PC-3 (cell line): ENCODE measurements around the gene CKB. TPM values are rescaled to one million over a fixed set of nuclear protein-coding genes. Genes with fewer than 3 reads are reported as not detected.

Experiments
- ATAC-seq: fragments of 200-7000 bp; cut with Tn5 transposase; 2 replicates; pipeline ENCODE4 v1.9.1; 2020; ENCODE audit warnings: mild to moderate bottlenecking, moderate library complexity
- BruUV-seq: library from RNA; stranded (reverse); fragments of 400-500 nt; replicated peaks from 2 replicates; lab custom pipeline; 2021; lab: Mats Ljungman, UMichigan
- CTCF ChIA-PET: fragments of 300-600 bp; sonication (Branson Sonifier 250); formaldehyde crosslinking; loops from one replicate; lab custom pipeline; 2022; ENCODE audit warnings: antibody characterized with exemption; lab: Charles Lee
- POLR2A ChIA-PET: fragments of 300-600 bp; sonication (Branson Sonifier 250); formaldehyde crosslinking; loops from one replicate; lab custom pipeline; 2022; ENCODE audit warnings: antibody characterized with exemption; ENCODE audit not compliant: unreplicated experiment; lab: Charles Lee
- DNase-seq: peaks from one replicate; pipeline ENCODE4 v3.0.0-alpha.2; 2015
- H2AFZ ChIP-seq: fragments of 300-600 bp; sonication (generic); 2 replicates; pipeline ENCODE4 v1.6.0; 2016; ENCODE audit warnings: antibody characterized with exemption, low read length
- H3F3A ChIP-seq: fragments of 300-600 bp; sonication (generic); one replicate; pipeline ENCODE4 v1.6.0; 2017; ENCODE audit warnings: antibody characterized with exemption, low read length, control low read depth, mild to moderate bottlenecking; ENCODE audit not compliant: unreplicated experiment
- H3K27ac ChIP-seq: fragments of 300-600 bp; sonication (generic); 2 replicates; pipeline ENCODE4 v1.5.1; 2016; ENCODE audit warnings: mild to moderate bottlenecking, low read length
- H3K27me3 ChIP-seq: fragments of 300-600 bp; sonication (generic); 2 replicates; pipeline ENCODE4 v1.6.1; 2016; ENCODE audit warnings: low read length, mixed read lengths
- H3K36me3 ChIP-seq: fragments of 300-600 bp; sonication (generic); 2 replicates; pipeline ENCODE4 v1.6.1; 2016; ENCODE audit warnings: low read depth, mixed run types, low read length, mixed read lengths
- H3K4me1 ChIP-seq: fragments of 300-600 bp; sonication (generic); 2 replicates; pipeline ENCODE4 v1.5.1; 2016; ENCODE audit warnings: low read length; ENCODE audit not compliant: insufficient read depth
- H3K4me2 ChIP-seq: fragments of 300-600 bp; sonication (generic); 2 replicates; pipeline ENCODE4 v1.6.0; 2016; ENCODE audit warnings: low read length
- H3K4me3 ChIP-seq: fragments of 300-600 bp; sonication (generic); 2 replicates; pipeline ENCODE4 v1.5.1; 2016; ENCODE audit warnings: mild to moderate bottlenecking, low read length, mixed read lengths
- H3K79me2 ChIP-seq: fragments of 300-600 bp; sonication (generic); 2 replicates; pipeline ENCODE4 v1.6.1; 2017; ENCODE audit warnings: low read length, mixed read lengths
- H3K9ac ChIP-seq: fragments of 300-600 bp; sonication (generic); 2 replicates; pipeline ENCODE4 v1.6.0; 2016; ENCODE audit warnings: mild to moderate bottlenecking, low read length
- H3K9me2 ChIP-seq: fragments of 300-600 bp; sonication (generic); replicated peaks from 2 replicates; pipeline ENCODE4 v1.6.1; 2016; ENCODE audit warnings: mixed run types, low read length, mixed read lengths
- H3K9me3 ChIP-seq: fragments of 300-600 bp; sonication (generic); 2 replicates; pipeline ENCODE4 v1.6.1; 2016; ENCODE audit warnings: low read length, mixed read lengths
- H4K20me1 ChIP-seq: fragments of 300-600 bp; sonication (generic); 2 replicates; pipeline ENCODE4 v1.6.1; 2016; ENCODE audit warnings: low read length, mixed read lengths
- EZH2 ChIP-seq: fragments of 300-600 bp; sonication (generic); IDR thresholded peaks from one replicate; pipeline ENCODE4 v1.6.1; 2017; ENCODE audit warnings: antibody characterized with exemption, mild to moderate bottlenecking, low read length; ENCODE audit not compliant: unreplicated experiment
- EZH2phosphoT487 ChIP-seq: fragments of 300-600 bp; sonication (generic); IDR thresholded peaks from 2 replicates; pipeline ENCODE4 v1.6.1; 2018; ENCODE audit warnings: mild to moderate bottlenecking, antibody characterized with exemption, low read length, borderline replicate concordance
- intact Hi-C: fragments of 100-400 bp; cut with micrococcal nuclease; formaldehyde crosslinking; loops from 2 replicates; pipeline ENCODE4 v1.9.0; 2023
- total RNA-seq: library from RNA; depleted of rRNA; stranded (reverse); fragments of >200 nt; gene quantifications from 2 replicates; pipeline ENCODE4 v1.2.3, GENCODE V29; 2014
- TF ChIP-seq, protein P1 (sequence below): fragments of 300-600 bp; sonication (generic); conservative IDR thresholded peaks from 2 replicates; pipeline ENCODE4 v1.5.1; 2017; ENCODE audit warnings: antibody characterized with exemption, low read depth, mild to moderate bottlenecking, low read length

Gene CKB
- total RNA-seq, 1 experiment from 2014 or later: 299 TPM

DNA sequence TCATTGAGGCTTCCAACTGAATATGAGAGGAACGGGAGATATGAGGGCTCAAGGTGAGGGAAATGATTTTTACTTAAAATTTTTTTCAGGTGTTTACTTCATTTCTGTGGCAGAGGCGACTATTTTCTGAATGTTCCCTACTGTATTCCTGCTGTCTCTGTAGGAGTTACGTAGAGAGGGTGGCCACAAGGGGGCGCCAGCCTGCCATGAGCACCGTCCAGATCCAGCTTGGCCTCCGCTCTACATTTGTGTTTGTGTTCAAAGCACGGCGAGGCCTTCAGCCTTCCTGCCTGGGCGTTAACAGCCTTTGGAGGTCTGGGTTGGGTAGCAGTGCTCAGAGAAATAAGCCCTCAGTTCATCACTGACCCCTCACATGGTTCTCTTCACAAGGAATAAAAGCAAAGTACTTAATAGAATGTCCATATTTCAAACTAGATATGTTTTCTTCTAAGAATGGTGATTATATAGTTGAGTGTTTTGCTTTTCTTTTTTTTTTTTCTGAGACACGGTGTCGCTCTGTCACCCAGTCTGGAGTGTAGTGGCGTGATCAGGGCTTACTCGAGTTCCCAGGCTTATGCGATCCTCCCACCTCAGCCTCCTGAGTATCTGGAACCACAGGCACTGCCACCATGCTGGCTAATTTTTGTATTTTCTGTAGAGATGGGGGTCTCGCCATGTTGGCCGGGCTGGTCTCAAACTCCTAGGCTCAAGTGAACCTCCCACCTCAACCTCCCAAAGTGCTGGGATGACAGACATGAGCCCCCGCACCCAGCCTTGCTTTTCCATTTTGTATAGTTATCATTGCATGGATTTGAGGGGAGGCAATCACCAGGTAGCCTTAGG, 22.3 kb downstream of the CKB start:
- CTCF ChIA-PET: no interaction called here
- Histone ChIP-seq H4K20me1 (no peaks in the 10 kb centered on the region), H3F3A (peaks cover 5% of the 10 kb centered on the region), H3K9ac (no peak overlapping the region), H3K9me2 (no peaks in the 10 kb centered on the region), H3K27me3 (no peaks in the 10 kb centered on the region), H3K9me3 (no peaks in the 10 kb centered on the region), H3K4me1 (no peaks in the 10 kb centered on the region), H3K4me3 (no peak overlapping the region), H2AFZ (no peak overlapping the region), H3K36me3 (peaks cover 48% of the 10 kb centered on the region), H3K79me2 (no peaks in the 10 kb centered on the region), H3K27ac (no peak overlapping the region), H3K4me2 (no peak overlapping the region)
- TF ChIP-seq EZH2phosphoT487 (no peak), EZH2 (no peak)
- TF ChIP-seq, protein P1, sequence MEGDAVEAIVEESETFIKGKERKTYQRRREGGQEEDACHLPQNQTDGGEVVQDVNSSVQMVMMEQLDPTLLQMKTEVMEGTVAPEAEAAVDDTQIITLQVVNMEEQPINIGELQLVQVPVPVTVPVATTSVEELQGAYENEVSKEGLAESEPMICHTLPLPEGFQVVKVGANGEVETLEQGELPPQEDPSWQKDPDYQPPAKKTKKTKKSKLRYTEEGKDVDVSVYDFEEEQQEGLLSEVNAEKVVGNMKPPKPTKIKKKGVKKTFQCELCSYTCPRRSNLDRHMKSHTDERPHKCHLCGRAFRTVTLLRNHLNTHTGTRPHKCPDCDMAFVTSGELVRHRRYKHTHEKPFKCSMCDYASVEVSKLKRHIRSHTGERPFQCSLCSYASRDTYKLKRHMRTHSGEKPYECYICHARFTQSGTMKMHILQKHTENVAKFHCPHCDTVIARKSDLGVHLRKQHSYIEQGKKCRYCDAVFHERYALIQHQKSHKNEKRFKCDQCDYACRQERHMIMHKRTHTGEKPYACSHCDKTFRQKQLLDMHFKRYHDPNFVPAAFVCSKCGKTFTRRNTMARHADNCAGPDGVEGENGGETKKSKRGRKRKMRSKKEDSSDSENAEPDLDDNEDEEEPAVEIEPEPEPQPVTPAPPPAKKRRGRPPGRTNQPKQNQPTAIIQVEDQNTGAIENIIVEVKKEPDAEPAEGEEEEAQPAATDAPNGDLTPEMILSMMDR: peak; percentile 97
- ATAC-seq (peak; percentile 92), DNase-seq (peak; percentile 81)
- POLR2A ChIA-PET: no interaction called here
- intact Hi-C loops: no loop called here
- no TSS peak for BruUV-seq

DNA sequence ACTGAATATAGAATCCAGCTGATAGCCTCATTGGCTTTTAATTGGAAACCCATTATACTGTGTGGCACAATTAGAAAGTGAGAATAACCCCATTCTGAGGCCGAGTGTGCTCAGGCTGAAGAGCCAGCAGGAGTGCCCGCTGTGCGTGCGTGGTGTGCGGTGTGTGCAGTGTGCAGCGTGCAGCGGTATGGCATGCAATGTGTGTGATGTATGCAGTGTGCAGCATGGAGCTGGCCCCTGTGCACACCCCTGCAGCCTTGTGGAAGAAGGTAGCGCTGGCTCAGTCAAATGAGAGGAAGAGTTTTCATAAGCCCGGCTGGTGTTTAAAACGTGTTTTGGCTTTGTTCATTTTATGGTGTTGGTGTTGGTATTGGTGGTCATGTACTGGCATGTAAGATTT, 22.9 kb downstream of the CKB start:
- H3K9me2 ChIP-seq: no peaks in the 10 kb centered on the region
- intact Hi-C loops: no loop called here
- no peak overlapping the region for H3K27ac ChIP-seq
- no peak overlapping the region for H3K9ac ChIP-seq
- peak; percentile 49 for ATAC-seq
- TF ChIP-seq EZH2phosphoT487: no peak
- TF ChIP-seq, protein P1: no peak
- ChIA-PET CTCF (no interaction called here), POLR2A (no interaction called here)
- DNase-seq: no peak
- H3K9me3 ChIP-seq: no peaks in the 10 kb centered on the region
- H3K36me3 ChIP-seq: peaks cover 42% of the 10 kb centered on the region
- no peak overlapping the region for H3K4me2 ChIP-seq
- H3K79me2 ChIP-seq: no peaks in the 10 kb centered on the region
- no TSS peak for BruUV-seq
- H3F3A ChIP-seq: peaks cover 5% of the 10 kb centered on the region
- H3K27me3 ChIP-seq: no peaks in the 10 kb centered on the region
- H3K4me1 ChIP-seq: no peaks in the 10 kb centered on the region
- no peak overlapping the region for H3K4me3 ChIP-seq
- no peaks in the 10 kb centered on the region for H4K20me1 ChIP-seq
- no peak overlapping the region for H2AFZ ChIP-seq

DNA sequence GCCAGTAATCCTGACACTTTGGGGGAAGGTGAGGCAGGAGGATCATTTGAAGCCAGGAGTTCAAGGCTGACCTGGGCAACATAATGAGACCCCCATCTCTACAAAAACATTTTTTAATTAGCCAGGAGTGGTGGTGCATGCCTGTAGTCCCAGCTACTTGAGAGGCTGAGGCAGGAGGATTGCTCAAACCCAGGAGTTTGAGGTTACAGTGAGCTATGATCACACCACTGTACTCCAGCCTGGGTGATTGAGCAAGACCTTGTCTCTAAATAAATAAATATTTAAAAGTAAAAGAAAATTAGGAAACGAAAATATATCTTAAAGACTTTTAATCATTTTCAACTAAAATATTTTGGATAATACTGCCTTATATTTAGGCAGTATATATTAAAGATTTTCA, 25.9 kb downstream of the CKB start:
- H3K9me2 ChIP-seq: no peaks in the 10 kb centered on the region
- TF ChIP-seq EZH2phosphoT487 (no peak), EZH2 (no peak)
- TF ChIP-seq, protein P1: no peak
- H3K4me2 ChIP-seq: no peak overlapping the region
- H3K4me3 ChIP-seq: no peak overlapping the region
- H3K9me3 ChIP-seq: no peaks in the 10 kb centered on the region
- no peak for DNase-seq
- H3F3A ChIP-seq: peaks cover 5% of the 10 kb centered on the region
- ChIA-PET POLR2A (no interaction called here), CTCF (no interaction called here)
- no peak overlapping the region for H3K27ac ChIP-seq
- BruUV-seq: no TSS peak
- H2AFZ ChIP-seq: no peak overlapping the region
- no peak for ATAC-seq
- no peak overlapping the region for H3K9ac ChIP-seq
- H3K36me3 ChIP-seq: peaks cover 38% of the 10 kb centered on the region
- no peaks in the 10 kb centered on the region for H3K27me3 ChIP-seq
- no peaks in the 10 kb centered on the region for H3K79me2 ChIP-seq
- intact Hi-C loops: no loop called here
- H4K20me1 ChIP-seq: no peaks in the 10 kb centered on the region
- H3K4me1 ChIP-seq: no peaks in the 10 kb centered on the region
